NAMALWA (cell line): Measurements from ENCODE around the gene GLB1L3.
A peak's percentile ranks its signal among the peaks of the same experiment; 100 is the strongest.
"Not testable (repeated sequence)": the region's sequence is repeated elsewhere in the genome, so short reads cannot be mapped to it uniquely, and the experiment has no call there.

Experiments
- DNase-seq: peaks from one replicate; pipeline ENCODE4 v3.0.0-alpha.2; 2015; ENCODE audit warnings: low spot score

The GLB1L3 gene

GRCh38 chr11:134252346-134253187, 23.6 kb upstream of the GLB1L3 start:
- DNase-seq = peak; percentile 10

- DNase-seq = peak; percentile 98
Measured at GRCh38 chr11:134253188-134253993, 22.8 kb upstream of the GLB1L3 start, which contains the start of the genes ACAD8 and THYN1. Gene ACAD8 (plus strand): TSS chr11:134253568. CDS start chr11:134253601, 33 bp downstream. Gene THYN1 (minus strand): TSS chr11:134253352. CDS start chr11:134252882, 470 bp downstream.

GRCh38 chr11:134254433-134255183, 21.6 kb upstream of the GLB1L3 start:
- DNase-seq = no peak

GRCh38 chr11:134255184-134255561, 21.0 kb upstream of the GLB1L3 start:
- not testable (repeated sequence) for DNase-seq

- DNase-seq = no peak
Measured at GRCh38 chr11:134257101-134257500, 19.1 kb upstream of the GLB1L3 start.

GRCh38 chr11:134258577-134258976, 17.6 kb upstream of the GLB1L3 start:
- no peak for DNase-seq

- DNase-seq = no peak
Measured at GRCh38 chr11:134260503-134260902, 15.7 kb upstream of the GLB1L3 start.

- no peak for DNase-seq
Measured at GRCh38 chr11:134260983-134261382, 15.2 kb upstream of the GLB1L3 start.

GRCh38 chr11:134261626-134262488, 14.3 kb upstream of the GLB1L3 start:
- peak; percentile 56 for DNase-seq

- DNase-seq = no peak
Measured at GRCh38 chr11:134264966-134265764, 11.0 kb upstream of the GLB1L3 start.

GRCh38 chr11:134266440-134266839, 9.7 kb upstream of the GLB1L3 start:
- DNase-seq = no peak

- DNase-seq = no peak
Measured at GRCh38 chr11:134266841-134267251, 9.3 kb upstream of the GLB1L3 start.

- no peak for DNase-seq
Measured at GRCh38 chr11:134267461-134267860, 8.7 kb upstream of the GLB1L3 start.

GRCh38 chr11:134267966-134268365, 8.2 kb upstream of the GLB1L3 start:
- DNase-seq = no peak

- DNase-seq = peak; percentile 18
Measured at GRCh38 chr11:134270250-134270714, 5.9 kb upstream of the GLB1L3 start.

GRCh38 chr11:134271978-134272377, 4.2 kb upstream of the GLB1L3 start:
- no peak for DNase-seq

GRCh38 chr11:134272381-134273316, 3.5 kb upstream of the GLB1L3 start:
- DNase-seq = no peak

- DNase-seq = no peak
Measured at GRCh38 chr11:134273317-134273712, 2.9 kb upstream of the GLB1L3 start.

GRCh38 chr11:134275188-134275533, 1.0 kb upstream of the GLB1L3 start:
- no peak for DNase-seq
